ENCODE data around the gene NCAM2.

GRCh38 chr21:21119091-21119490 lies 120.9 kb downstream of the NCAM2 start:
- TF ChIP-seq RFX5 (IDR thresholded peaks at IDR 0.05; ENCODE audit: borderline replicate concordance, low read depth, low read length) (no peak), CTCF (IDR thresholded peaks at IDR 0.05; ENCODE audit: control extremely low read depth in 1 of 3, insufficient read depth in 1 of 3, low read depth in 1 of 3, low read length in 3 of 3) (no peak), GTF2F1 (IDR thresholded peaks at IDR 0.05; ENCODE audit: borderline replicate concordance, low read depth, low read length) (no peak), SP2 (IDR thresholded peaks at IDR 0.05; ENCODE audit: low read length) (no peak), RXRA (IDR thresholded peaks at IDR 0.05; ENCODE audit: insufficient read depth, low read depth, low read length) (no peak), GABPA (IDR thresholded peaks at IDR 0.05; ENCODE audit: borderline replicate concordance, insufficient read depth, low read length) (no peak), YY1 (IDR thresholded peaks at IDR 0.05; ENCODE audit: low read depth, low read length) (no peak), RAD21 (IDR thresholded peaks at IDR 0.05 in 1 of 2, conservative IDR thresholded peaks at IDR 0.05 in 1 of 2; ENCODE audit: low read depth in 2 of 2, low read length in 2 of 2) (no peak), EGR1 (IDR thresholded peaks at IDR 0.05; ENCODE audit: borderline replicate concordance, low read depth, low read length) (no peak), TAF7 (optimal IDR thresholded peaks at IDR 0.05; ENCODE audit: borderline replicate concordance, low read depth, low read length) (no peak), PHF8 (conservative IDR thresholded peaks at IDR 0.05; ENCODE audit: low read depth, low read length) (no peak), POLR2AphosphoS5 (IDR thresholded peaks at IDR 0.05; ENCODE audit: low read depth, low read length) (no peak)
